ENCODE results near the gene BOD1L1.

Gene BOD1L1

DNA sequence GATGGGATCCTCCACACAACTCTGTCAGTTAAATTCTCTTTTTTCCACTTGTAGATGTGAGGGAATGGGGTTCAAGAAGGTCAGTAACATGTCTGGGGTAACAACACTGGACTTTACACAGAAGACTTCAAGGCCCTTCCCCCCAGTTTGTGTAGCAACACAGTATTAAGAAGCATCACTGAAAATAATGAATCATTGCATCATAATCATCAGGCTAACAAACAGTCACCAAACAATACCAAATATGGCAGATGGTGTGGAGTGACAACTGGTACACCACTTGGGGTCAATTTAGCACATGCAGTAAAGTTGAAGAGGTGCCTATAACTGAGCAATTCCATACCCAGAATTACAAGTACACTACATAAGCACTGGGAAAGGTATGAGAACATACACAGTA is 38.6 kb downstream of the BOD1L1 start:
- TF ChIP-seq TAF1 (IDR thresholded peaks at IDR 0.05; ENCODE audit: borderline replicate concordance, insufficient read depth, low read length) (no peak), POLR2AphosphoS5 (IDR thresholded peaks at IDR 0.05; ENCODE audit: low read depth, low read length) (no peak), REST (IDR thresholded peaks at IDR 0.05; ENCODE audit: insufficient read depth in 1 of 2, low read depth in 2 of 2, low read length in 2 of 2) (no peak), SIN3A (IDR thresholded peaks at IDR 0.05; ENCODE audit: borderline replicate concordance, insufficient read depth, low read length) (no peak), FOXP2 (optimal IDR thresholded peaks at IDR 0.05; ENCODE audit: borderline replicate concordance, extremely low read depth, extremely low read length, insufficient read depth) (no peak)

DNA sequence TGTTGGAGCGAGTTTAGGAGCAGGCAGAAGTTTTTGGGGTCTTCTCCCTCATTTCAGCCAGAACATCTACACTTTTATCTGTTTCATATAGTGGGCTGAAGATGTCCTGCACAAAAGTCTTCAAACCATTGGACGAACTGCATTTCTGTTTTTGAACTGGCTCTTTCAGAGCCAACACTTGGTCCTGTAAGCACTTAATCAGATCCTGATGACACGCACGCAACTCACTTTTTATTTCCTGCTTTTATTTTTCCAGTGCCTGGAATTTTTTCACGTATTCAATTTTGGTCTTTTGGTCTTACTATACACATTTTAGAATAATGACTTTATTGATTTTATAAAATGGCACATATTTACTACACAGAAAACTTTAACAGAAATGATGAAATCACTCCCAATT is 43.0 kb downstream of the BOD1L1 start:
- TF ChIP-seq SIN3A (IDR thresholded peaks at IDR 0.05; ENCODE audit: borderline replicate concordance, insufficient read depth, low read length) (no peak), TAF1 (IDR thresholded peaks at IDR 0.05; ENCODE audit: borderline replicate concordance, insufficient read depth, low read length) (no peak), FOXP2 (optimal IDR thresholded peaks at IDR 0.05; ENCODE audit: borderline replicate concordance, extremely low read depth, extremely low read length, insufficient read depth) (no peak), REST (IDR thresholded peaks at IDR 0.05; ENCODE audit: insufficient read depth in 1 of 2, low read depth in 2 of 2, low read length in 2 of 2) (no peak), POLR2AphosphoS5 (IDR thresholded peaks at IDR 0.05; ENCODE audit: low read depth, low read length) (no peak)

DNA sequence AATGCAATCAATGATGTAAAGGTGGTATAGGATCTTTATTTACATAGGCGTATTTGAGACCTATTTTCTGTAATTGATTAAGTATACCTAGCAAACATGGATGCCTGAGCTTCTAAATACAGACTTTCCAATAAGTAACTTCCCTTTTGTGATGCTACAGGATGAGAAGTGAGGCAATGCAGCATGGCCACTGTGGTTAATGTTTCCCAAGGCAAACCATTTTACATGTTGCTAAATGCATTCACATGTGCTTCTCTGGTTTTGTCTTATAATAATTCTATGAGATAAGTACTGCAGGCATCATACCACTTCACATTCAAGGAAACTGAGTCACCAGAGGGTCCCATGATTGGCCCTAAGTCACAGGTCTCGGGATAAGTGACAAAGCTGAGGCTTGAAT is 47.5 kb downstream of the BOD1L1 start:
- TF ChIP-seq POLR2AphosphoS5 (IDR thresholded peaks at IDR 0.05; ENCODE audit: low read depth, low read length) = no peak
- TF ChIP-seq REST (IDR thresholded peaks at IDR 0.05; ENCODE audit: insufficient read depth in 1 of 2, low read depth in 2 of 2, low read length in 2 of 2) = no peak
- no peak for TF ChIP-seq TAF1 (IDR thresholded peaks at IDR 0.05; ENCODE audit: borderline replicate concordance, insufficient read depth, low read length)
- TF ChIP-seq SIN3A (IDR thresholded peaks at IDR 0.05; ENCODE audit: borderline replicate concordance, insufficient read depth, low read length) = no peak
- no peak for TF ChIP-seq FOXP2 (optimal IDR thresholded peaks at IDR 0.05; ENCODE audit: borderline replicate concordance, extremely low read depth, extremely low read length, insufficient read depth)

GRCh38 chr4:13577660-13578059 is 49.9 kb downstream of the BOD1L1 start:
- TF ChIP-seq REST (IDR thresholded peaks at IDR 0.05; ENCODE audit: insufficient read depth in 1 of 2, low read depth in 2 of 2, low read length in 2 of 2) (no peak), FOXP2 (optimal IDR thresholded peaks at IDR 0.05; ENCODE audit: borderline replicate concordance, extremely low read depth, extremely low read length, insufficient read depth) (no peak), TAF1 (IDR thresholded peaks at IDR 0.05; ENCODE audit: borderline replicate concordance, insufficient read depth, low read length) (no peak)

DNA sequence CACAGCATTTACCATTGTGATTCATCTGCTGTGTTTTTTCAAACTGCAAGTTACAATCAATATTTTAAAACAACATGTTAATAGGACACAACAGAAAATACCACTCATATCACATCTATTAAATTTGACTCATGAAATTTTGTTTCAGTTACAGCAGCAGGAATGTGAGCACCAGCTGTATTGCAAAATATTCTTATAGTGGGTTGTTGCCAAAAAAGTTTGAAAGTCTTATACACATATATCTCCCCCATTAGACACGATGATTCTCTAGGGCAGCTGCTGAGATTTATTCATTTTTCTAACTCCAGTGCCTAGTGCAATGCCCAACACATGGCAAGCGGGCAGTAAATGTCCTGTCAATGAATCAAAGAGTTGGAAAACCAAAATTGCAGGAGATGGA is 56.6 kb downstream of the BOD1L1 start:
- TF ChIP-seq POLR2AphosphoS5 (IDR thresholded peaks at IDR 0.05; ENCODE audit: low read depth, low read length) (no peak), REST (IDR thresholded peaks at IDR 0.05; ENCODE audit: insufficient read depth in 1 of 2, low read depth in 2 of 2, low read length in 2 of 2) (no peak), SIN3A (IDR thresholded peaks at IDR 0.05; ENCODE audit: borderline replicate concordance, insufficient read depth, low read length) (no peak), FOXP2 (optimal IDR thresholded peaks at IDR 0.05; ENCODE audit: borderline replicate concordance, extremely low read depth, extremely low read length, insufficient read depth) (no peak)
